Neural progenitor cell (in vitro differentiated cells): ENCODE measurements around the gene AKAP6. TPM values are rescaled to one million over a fixed set of nuclear protein-coding genes. Genes with fewer than 3 reads are reported as not detected.

Experiments used
- DNase-seq: peaks from one replicate; pipeline ENCODE4 v3.0.0-alpha.2; 2016; ENCODE audit warnings: low spot score
- H2AFZ ChIP-seq: fragments of 200-600 bp; sonication (generic); replicated peaks from 2 replicates; pipeline ENCODE4 v1.6.1; 2016; ENCODE audit warnings: antibody characterized with exemption
- H3F3A ChIP-seq: fragments of 200-600 bp; sonication (generic); 2 replicates; pipeline ENCODE4 v1.6.1; 2016; ENCODE audit warnings: antibody characterized with exemption, low read depth
- H3K27ac ChIP-seq: fragments of 200-600 bp; sonication (generic); 2 replicates; pipeline ENCODE4 v1.5.1; 2016; ENCODE audit warnings: mild to moderate bottlenecking
- H3K27me3 ChIP-seq: fragments of 200-600 bp; sonication (generic); 2 replicates; pipeline ENCODE4 v1.6.1; 2016; ENCODE audit warnings: mild to moderate bottlenecking, moderate library complexity
- H3K36me3 ChIP-seq: fragments of 200-600 bp; sonication (generic); 2 replicates; pipeline ENCODE4 v1.5.1; 2016
- H3K4me1 ChIP-seq: fragments of 200-600 bp; sonication (generic); 2 replicates; pipeline ENCODE4 v1.6.1; 2016; ENCODE audit warnings: mixed run types
- H3K4me2 ChIP-seq: fragments of 200-600 bp; sonication (generic); 2 replicates; pipeline ENCODE4 v1.6.1; 2016
- H3K4me3 ChIP-seq: fragments of 200-600 bp; sonication (generic); 2 replicates; pipeline ENCODE4 v1.5.1; 2016
- H3K79me2 ChIP-seq: fragments of 200-600 bp; sonication (generic); 2 replicates; pipeline ENCODE4 v1.6.1; 2016; ENCODE audit warnings: low read depth
- H3K9ac ChIP-seq: fragments of 200-600 bp; sonication (generic); 2 replicates; pipeline ENCODE4 v1.6.1; 2016
- H3K9me3 ChIP-seq: fragments of 200-600 bp; sonication (generic); 2 replicates; pipeline ENCODE4 v1.5.1; 2016; ENCODE audit warnings: low read depth
- H4K20me1 ChIP-seq: fragments of 200-600 bp; sonication (generic); 2 replicates; pipeline ENCODE4 v1.6.1; 2016; ENCODE audit warnings: low read depth
- H3K27ac Mint-ChIP-seq: 3 replicates; pipeline ENCODE4 v1.8.0; 2021; ENCODE audit warnings: mixed read lengths
- H3K27me3 Mint-ChIP-seq: 2 replicates; pipeline ENCODE4 v1.8.0; 2022; ENCODE audit warnings: low read depth, mild to moderate bottlenecking, inconsistent platforms, moderate library complexity, mixed read lengths; ENCODE audit not compliant: insufficient read depth
- H3K36me3 Mint-ChIP-seq: 3 replicates; pipeline ENCODE4 v1.8.0; 2021; ENCODE audit warnings: mixed read lengths
- H3K4me1 Mint-ChIP-seq: 3 replicates; pipeline ENCODE4 v1.8.0; 2021; ENCODE audit warnings: mixed read lengths
- H3K4me3 Mint-ChIP-seq: 3 replicates; pipeline ENCODE4 v1.8.0; 2021; ENCODE audit warnings: mild to moderate bottlenecking, moderate library complexity, mixed read lengths
- H3K9me3 Mint-ChIP-seq: 3 replicates; pipeline ENCODE4 v1.8.0; 2020; ENCODE audit warnings: mixed read lengths
- CTCF ChIP-seq: fragments of 200-600 bp; sonication (generic); IDR thresholded peaks from 2 replicates; pipeline ENCODE4 v1.5.1; 2017; ENCODE audit warnings: antibody characterized with exemption, mild to moderate bottlenecking
- EZH2 ChIP-seq: fragments of 200-600 bp; sonication (generic); IDR thresholded peaks from 2 replicates; pipeline ENCODE4 v1.6.1; 2017; ENCODE audit warnings: antibody characterized with exemption, mild to moderate bottlenecking, moderate library complexity
- EZH2phosphoT487 ChIP-seq: fragments of 200-600 bp; sonication (generic); IDR thresholded peaks from 2 replicates; pipeline ENCODE4 v1.6.1; 2017; ENCODE audit warnings: antibody characterized with exemption
- total RNA-seq: library from RNA; depleted of rRNA; stranded (reverse); fragments of >200 nt; gene quantifications from 2 replicates; pipeline ENCODE4 v1.2.3, GENCODE V29; 2015; ENCODE audit warnings: low replicate concordance

Gene AKAP6
- total RNA-seq, 1 donor from 2014 or later = 3.7 TPM

DNA sequence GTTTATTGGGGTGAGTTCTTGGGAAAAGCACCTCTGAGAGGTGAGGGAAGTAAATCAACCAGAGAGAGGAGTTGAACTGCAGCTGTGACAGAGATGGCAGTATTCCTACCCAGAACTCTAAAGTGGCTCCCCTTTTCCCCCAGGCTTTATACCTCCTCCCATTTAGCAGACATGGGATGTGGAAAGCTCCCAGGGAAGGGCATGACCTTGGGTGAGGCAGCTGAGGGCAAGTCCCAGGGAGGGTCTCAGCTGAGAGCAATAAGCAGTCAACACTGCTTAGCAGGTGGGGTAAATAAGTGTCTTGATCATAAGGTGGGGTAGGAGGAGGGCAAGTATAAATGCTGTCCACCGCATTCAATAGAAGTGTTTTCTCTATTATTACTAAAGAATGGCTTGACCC, 143.0 kb downstream of the AKAP6 start:
- Histone ChIP-seq H3K27ac (no peak overlapping the region), H4K20me1 (no peaks in the 10 kb centered on the region), H3K9me3 (no peaks in the 10 kb centered on the region), H2AFZ (no peak overlapping the region), H3K4me3 (no peak overlapping the region), H3K4me1 (peaks cover 8% of the 10 kb centered on the region), H3K9ac (no peak overlapping the region), H3K79me2 (no peaks in the 10 kb centered on the region), H3F3A (no peaks in the 10 kb centered on the region), H3K4me2 (no peak overlapping the region), H3K27me3 (no peaks in the 10 kb centered on the region), H3K36me3 (no peaks in the 10 kb centered on the region)
- no peaks in the 10 kb centered on the region for H3K9me3 Mint-ChIP-seq
- no peak overlapping the region for H3K27ac Mint-ChIP-seq
- no peak for DNase-seq
- H3K27me3 Mint-ChIP-seq = no peaks in the 10 kb centered on the region
- no peaks in the 10 kb centered on the region for H3K36me3 Mint-ChIP-seq
- H3K4me1 Mint-ChIP-seq = peaks cover 27% of the 10 kb centered on the region
- no peak overlapping the region for H3K4me3 Mint-ChIP-seq
- TF ChIP-seq CTCF = no peak

DNA sequence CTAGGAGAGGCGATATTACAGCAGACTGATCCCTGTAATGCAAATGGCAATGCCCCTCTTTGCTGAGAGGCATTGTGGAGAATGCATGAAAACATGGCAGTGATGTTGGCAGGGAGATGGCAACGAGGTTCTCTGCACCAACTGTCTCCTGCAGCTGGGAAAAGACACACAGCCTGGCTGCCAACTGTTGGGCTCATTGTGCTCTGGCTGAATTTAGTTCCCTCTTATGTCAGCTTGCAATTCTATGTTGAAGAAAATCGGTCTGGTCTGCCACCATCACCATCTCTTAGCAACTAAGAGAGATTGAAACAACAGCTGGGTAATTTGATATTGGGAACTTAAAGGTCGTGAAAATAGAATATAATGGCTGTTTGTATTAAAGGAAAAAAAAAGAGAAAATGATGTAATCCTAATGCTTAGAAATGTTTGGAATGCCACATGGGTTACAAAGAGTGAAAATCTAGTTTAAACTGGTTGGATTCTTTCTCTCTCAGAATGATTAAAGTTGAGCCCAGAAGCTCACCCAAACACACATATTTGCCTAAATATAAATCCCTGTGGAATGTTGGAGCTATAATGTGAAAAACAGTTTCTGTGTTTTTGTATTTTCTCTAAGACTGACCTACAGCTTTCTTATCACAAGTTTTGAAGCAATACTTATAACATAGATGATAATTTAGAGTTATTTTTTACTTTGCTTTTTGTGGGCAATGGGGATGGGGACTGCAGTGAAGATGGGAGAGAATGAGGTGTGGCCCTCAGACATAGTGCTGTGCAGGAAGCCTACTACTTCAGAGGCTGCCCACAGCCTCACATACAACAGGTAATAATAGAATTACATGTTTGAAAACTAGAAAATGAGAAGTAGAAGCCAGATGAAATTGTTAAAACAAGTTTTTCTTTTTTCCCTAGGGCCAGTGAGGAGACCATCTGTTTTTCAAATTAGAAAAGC, 143.7 kb downstream of the AKAP6 start:
- Histone ChIP-seq H3K4me1 (peaks cover 8% of the 10 kb centered on the region), H3K27me3 (no peaks in the 10 kb centered on the region), H3F3A (no peaks in the 10 kb centered on the region), H3K36me3 (no peaks in the 10 kb centered on the region), H3K9ac (no peak overlapping the region), H4K20me1 (no peaks in the 10 kb centered on the region), H3K4me3 (no peak overlapping the region), H3K27ac (no peak overlapping the region), H3K9me3 (no peaks in the 10 kb centered on the region), H3K79me2 (no peaks in the 10 kb centered on the region), H3K4me2 (no peak overlapping the region), H2AFZ (no peak overlapping the region)
- H3K36me3 Mint-ChIP-seq = no peaks in the 10 kb centered on the region
- no peaks in the 10 kb centered on the region for H3K27me3 Mint-ChIP-seq
- no peak overlapping the region for H3K27ac Mint-ChIP-seq
- TF ChIP-seq EZH2 (no peak), EZH2phosphoT487 (no peak), CTCF (no peak)
- H3K4me1 Mint-ChIP-seq = peaks cover 27% of the 10 kb centered on the region
- H3K4me3 Mint-ChIP-seq = no peak overlapping the region
- H3K9me3 Mint-ChIP-seq = no peaks in the 10 kb centered on the region
- DNase-seq = peak; percentile 7

DNA sequence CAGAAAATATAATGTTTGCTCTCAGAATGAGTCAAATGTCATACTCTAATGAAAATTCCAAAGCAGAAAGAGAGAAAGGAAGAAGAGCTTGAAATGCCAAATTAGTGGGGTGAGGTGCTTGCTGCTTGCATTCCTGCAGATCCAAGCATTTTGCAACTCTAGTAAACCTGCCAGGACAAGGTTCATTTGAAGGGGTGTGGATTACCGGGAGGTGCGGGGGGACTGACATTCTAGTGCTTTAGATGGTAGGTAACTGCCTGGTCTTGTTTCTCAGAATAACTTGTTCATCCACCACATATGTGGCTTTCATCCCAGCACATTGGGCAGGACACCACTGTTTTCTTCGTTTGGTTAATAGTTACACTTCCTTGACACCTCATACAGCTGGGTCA, 144.4 kb downstream of the AKAP6 start:
- H3K4me1 ChIP-seq = peaks cover 8% of the 10 kb centered on the region
- no peak for DNase-seq
- no peak overlapping the region for H3K4me3 ChIP-seq
- H3K4me1 Mint-ChIP-seq = peaks cover 27% of the 10 kb centered on the region
- no peaks in the 10 kb centered on the region for H3F3A ChIP-seq
- H3K27me3 Mint-ChIP-seq = no peaks in the 10 kb centered on the region
- no peak overlapping the region for H3K9ac ChIP-seq
- H3K79me2 ChIP-seq = no peaks in the 10 kb centered on the region
- no peaks in the 10 kb centered on the region for H3K9me3 ChIP-seq
- no peak overlapping the region for H3K27ac Mint-ChIP-seq
- H4K20me1 ChIP-seq = no peaks in the 10 kb centered on the region
- no peak for TF ChIP-seq EZH2phosphoT487
- TF ChIP-seq EZH2 = no peak
- no peak for TF ChIP-seq CTCF
- no peaks in the 10 kb centered on the region for H3K27me3 ChIP-seq
- no peaks in the 10 kb centered on the region for H3K36me3 Mint-ChIP-seq
- no peak overlapping the region for H3K27ac ChIP-seq
- no peaks in the 10 kb centered on the region for H3K9me3 Mint-ChIP-seq
- no peak overlapping the region for H3K4me2 ChIP-seq
- H2AFZ ChIP-seq = no peak overlapping the region
- no peaks in the 10 kb centered on the region for H3K36me3 ChIP-seq
- H3K4me3 Mint-ChIP-seq = no peak overlapping the region
